CD4-positive, alpha-beta T cell treated with Interleukin-6 for 4 hours (primary cell): Measurements from ENCODE around the gene SPAG7.
A peak's percentile ranks its signal among the peaks of the same experiment; 100 is the strongest.

ENCODE experiments used
- DNase-seq: peaks from one replicate; pipeline ENCODE4 v3.0.0-alpha.2; 2020; ENCODE audit warnings: mixed read lengths

The SPAG7 gene, protein sequence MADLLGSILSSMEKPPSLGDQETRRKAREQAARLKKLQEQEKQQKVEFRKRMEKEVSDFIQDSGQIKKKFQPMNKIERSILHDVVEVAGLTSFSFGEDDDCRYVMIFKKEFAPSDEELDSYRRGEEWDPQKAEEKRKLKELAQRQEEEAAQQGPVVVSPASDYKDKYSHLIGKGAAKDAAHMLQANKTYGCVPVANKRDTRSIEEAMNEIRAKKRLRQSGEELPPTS

DNA sequence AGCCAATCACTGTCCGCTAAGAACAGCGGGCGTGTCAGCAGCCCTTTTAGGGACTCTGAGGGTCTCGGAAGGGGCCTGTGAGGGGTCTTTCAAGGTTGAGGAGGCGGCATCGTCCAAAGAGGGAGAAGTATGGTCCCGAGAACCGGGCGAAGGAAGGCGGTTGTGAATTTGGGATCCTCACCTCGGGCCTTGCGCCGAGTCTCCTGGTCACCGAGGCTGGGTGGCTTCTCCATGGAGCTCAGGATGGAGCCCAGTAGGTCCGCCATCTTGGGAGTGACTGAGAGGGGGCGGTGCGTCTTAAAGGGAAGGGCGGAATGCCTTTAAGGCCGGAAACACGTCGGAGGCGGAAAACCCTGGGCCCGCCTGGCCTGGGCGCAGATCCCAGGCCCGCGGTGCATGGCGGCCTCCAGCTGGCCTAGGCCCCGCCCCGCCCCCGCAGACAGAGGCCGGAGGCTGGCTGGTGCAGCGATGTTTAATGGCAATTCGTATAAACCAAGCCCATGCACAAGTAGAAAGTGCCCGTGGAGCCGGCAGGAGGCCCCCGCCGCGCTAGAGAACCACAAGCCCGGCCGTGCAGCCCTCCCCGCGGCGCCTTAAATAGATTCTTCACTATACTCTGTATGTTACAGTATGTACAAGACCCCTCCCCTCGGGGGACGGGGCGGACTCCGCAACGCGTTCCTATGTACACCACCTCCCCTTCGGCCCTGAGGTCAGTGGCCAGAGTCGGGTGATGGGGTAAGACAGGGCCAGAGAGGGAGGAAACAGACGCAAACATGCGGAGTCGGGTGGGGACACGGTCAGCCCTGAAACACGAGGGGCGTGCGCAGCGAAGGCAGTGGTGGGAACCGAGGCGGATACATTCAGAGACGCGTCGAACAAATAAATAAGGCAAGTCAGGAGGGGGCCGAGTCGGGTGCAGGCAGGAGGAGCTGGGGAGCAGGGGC lies at the start of gene SPAG7:
TSS of gene SPAG7 (minus strand) at position 279 of the 947 bp plus-strand sequence. CDS start at position 266, 13 bp downstream.
- peak; percentile 93 for DNase-seq

DNA sequence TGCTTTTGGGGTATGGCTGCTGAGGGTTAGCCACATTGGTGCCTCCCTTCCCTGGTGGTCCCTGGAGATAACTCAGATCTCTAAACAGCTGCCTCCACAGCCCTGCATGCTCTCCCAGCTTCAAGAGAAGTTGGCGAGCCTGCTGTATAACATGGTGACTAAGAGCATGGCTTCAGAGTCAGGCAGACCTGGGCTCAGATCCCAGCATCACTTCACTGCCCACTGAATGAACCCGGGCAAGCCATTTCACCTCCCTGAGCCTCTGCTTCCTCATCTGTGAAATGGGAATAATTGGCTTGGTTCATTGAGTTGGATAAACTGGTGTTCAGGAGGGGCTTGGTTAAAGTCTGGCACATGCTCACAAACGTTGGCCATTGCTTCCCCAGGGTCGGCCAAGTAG lies 46.7 kb upstream of the SPAG7 start:
- DNase-seq = no peak

DNA sequence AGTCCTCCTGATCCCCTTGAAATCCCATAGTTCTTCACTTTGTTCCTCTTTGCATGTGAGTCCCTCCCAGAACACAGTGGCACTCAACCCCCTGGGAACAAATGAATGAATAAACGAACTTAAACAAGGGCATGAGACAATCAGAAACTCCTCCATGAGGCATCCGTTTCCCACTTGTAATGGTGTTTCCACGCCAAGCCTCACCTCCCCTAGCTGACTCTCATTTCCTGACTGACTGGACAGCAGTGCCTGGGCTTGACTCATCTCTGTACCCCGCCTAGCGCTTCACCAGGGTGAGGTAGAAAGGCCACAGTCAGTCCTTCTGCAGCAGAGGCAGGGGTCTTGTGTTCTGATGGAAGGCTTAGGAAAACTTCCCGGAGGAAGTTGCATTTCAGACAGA lies 44.3 kb upstream of the SPAG7 start:
- no peak for DNase-seq

DNA sequence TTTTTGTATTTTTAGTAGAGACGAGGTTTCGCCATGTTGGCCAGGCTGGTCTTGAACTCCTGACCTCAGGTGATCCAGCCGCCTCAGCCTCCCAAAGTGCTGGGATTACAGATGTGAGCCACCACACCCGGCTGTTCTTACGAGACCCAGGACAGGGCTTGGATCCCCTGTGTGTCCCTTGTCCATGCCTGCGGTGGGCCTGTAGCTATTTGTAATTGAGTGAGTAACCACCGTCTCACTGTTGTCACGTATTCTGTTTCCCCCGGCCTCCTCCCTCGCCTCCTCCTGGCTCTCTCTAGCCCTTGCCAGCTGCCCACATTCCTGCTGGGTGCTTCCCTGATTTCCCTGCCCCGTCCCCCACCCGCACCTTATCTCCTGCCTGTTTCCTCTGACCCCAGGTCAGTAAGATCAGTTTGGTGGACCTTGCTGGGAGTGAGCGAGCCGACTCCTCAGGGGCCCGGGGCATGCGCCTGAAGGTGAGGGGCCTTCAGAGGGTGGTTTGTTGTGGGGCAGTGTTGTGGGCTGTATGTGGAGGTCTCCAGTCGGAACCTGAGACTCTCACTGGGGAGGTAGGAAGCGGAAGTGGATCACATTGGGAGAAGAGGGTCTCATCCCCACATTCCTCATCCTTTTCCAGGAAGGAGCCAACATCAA lies 35.7 kb upstream of the SPAG7 start:
- DNase-seq = no peak

DNA sequence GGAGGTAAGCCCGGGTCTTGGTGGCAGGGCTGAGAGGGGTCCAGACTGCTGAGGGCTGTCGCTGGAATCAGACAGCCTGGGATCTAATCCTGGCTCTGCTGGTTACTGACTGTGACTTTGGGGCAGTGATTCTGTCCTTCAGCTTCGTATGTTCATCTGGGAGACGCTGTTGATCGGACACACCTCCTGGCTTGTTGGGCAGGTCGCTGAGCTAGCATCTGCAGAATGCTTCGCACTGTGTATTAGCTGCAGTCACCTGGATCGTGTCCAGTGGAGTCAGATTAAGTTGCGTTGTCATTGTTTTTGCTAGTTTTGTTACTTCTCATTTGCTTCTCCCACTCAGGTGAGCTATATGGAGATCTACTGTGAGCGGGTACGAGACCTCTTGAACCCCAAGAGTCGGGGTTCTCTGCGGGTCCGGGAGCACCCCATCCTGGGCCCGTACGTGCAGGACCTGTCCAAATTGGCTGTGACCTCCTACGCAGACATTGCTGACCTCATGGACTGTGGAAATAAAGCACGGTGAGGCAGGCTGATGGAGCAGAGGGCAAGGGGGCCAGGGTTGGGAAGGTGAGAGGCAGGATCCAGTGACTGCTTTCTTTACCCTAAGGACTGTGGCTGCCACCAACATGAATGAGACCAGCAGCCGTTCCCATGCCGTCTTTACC lies 34.6 kb upstream of the SPAG7 start:
- no peak for DNase-seq

DNA sequence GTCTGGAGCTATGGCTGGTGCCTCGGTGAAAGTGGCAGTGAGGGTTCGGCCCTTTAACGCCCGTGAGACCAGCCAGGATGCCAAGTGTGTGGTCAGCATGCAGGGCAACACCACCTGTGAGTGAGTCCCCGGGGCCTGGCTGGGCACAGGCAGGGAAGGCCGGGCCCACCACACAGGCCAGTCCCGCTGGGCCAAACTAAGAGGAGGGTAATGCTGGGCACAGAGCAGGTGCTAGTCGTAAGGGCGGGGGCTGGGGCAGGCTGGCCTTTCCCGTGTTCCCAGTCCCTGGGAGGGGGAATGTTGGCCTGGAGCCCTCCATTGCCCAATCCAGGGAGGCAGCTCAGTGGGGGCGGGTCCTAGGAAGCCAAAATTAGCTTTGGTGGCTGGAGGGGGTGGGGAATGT lies 32.6 kb upstream of the SPAG7 start:
- DNase-seq = no peak

DNA sequence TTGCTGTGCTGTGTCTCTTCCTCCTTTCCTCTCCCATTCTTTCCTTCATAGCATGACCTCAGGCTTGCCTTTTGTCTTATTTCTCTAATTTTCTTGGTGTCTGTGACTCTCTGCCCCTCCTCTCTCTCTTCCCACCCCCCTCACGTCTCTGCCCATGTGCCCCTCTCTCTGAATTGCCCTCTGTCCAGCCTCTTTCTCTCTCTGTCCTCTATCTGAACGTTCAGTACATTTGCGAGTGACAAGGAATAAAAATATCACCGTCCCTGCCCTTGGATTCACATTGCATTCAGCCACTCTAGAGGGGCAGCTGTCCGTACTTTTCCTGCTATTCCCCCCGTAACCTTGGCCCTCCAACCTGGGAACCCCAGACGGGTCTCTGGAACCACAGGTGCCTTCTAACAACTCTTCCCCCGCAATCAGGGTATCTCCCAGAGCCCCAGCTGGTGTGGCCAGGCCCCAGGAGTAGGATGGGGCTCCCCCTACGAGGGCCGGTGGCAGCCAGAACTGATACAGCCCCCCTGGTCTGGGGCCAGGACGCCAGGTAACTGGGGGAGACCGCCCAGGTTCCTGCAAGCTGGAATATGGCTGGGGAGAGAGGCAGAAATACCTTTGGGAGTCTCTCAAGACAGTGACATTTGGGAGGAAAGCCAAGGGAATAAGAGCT lies 31.9 kb upstream of the SPAG7 start:
- DNase-seq = no peak

DNA sequence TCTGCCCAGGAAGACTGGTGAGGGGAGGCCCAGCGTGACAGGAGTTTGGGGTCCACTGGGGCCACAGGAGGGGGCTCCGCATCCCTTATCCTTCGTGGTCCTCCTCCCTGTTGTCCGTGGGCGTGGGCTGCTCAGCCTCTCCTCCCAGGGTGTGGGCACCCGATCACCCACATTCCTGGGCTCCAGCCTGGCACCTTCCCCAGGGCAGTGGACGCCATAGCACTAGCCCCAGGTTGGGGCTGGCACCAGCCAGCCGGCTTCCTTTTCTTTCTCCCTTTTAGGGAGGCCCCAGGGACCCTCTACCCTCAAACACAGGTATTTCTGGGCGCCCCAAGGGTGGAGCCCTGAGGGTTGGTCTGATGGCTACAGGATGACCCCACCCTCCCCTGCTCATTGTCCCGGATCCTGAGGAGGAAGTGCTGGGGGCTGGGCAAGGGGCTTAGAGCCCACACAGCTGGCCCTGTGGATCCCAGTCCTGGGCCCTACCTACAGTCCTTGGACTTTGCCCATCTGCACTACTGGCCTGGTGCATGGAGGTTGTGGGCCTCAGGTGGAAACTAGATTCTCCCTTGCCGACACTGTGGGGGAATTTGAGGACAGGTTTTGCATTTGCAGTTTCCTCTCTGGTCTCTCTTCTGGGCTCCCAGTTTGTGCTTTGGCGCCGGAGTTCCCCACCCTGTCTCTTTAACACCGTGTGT lies 31.3 kb upstream of the SPAG7 start:
- no peak for DNase-seq

DNA sequence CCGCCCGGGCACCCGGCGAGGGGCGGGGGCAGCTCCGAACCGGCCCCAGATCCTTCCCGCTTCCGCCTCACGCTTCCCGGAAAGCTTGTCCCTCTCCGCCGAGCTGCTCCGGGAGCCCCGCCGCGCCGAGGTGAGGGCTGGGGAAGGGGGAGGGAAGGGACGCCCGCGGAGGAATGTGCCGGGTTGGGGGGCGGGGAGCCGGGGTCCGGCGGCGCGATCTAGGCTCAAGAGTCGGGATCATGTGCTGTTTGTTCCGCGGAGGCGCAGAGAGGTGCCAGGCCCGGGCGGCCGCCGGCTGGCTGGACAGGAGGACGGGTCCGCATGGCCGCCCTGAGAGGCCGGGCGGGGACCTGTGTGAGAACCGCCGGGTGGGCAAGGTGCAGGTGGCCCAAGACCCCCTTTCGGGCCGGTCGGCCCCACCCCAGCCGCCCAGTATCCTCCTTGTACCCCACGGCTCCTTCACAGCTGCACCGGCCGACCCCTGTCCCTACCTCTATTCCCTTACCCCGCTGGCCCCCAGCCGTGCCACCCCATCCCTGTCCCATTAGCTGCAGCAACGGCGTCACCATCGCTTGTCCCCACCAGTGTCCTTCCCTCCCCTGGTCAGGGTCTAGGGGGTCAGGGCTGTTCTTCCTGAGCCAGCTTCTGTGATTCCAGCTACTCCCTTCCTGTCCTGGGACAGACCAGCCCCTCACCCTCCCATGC lies 30.6 kb upstream of the SPAG7 start:
- DNase-seq = no peak

DNA sequence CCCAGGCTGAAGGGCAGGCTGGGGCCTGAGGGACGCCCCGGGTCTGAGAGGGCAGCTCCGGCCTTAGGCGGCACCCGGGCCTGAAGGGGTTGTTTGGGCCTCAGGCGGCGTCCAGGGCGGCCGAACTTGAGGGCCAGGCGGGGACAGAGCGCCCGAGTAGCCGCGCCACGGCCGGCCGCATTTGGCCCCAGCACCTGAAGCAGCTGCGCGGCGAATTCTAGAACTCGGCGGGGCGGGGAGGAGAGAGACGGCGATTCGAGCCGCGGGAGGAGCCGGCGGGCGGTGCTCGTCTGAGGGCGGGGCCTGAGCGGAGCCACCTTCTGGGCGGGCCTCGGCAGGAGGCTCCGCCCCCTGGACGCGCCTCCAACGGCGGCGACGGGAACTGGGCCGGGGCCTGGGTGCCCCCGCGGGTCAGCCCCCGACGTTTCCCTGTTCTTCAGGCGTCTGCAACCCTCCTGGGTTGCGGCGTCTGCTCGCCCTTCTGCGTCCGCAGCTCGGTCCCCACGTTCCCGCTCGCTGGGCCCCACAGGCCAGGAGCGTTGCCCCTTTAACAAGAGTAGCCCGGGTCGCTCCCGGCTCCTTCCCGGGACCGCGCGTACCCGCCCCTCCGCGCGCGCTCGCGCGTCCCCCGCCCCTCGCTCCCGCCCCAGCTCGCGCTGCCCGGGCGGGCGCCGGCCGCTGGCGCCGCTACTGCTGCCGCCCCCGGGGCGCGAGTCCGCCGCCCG lies 29.8 kb upstream of the SPAG7 start, which contains the start of the genes INCA1 and KIF1C:
TSS of gene INCA1 (minus strand) at position 221 of the 725 bp plus-strand sequence. CDS start 3,085 bp downstream, outside the sequence.
TSS of gene KIF1C (plus strand) at position 649 of the 725 bp plus-strand sequence. CDS start 2,297 bp downstream, outside the sequence.
- peak; percentile 92 for DNase-seq

DNA sequence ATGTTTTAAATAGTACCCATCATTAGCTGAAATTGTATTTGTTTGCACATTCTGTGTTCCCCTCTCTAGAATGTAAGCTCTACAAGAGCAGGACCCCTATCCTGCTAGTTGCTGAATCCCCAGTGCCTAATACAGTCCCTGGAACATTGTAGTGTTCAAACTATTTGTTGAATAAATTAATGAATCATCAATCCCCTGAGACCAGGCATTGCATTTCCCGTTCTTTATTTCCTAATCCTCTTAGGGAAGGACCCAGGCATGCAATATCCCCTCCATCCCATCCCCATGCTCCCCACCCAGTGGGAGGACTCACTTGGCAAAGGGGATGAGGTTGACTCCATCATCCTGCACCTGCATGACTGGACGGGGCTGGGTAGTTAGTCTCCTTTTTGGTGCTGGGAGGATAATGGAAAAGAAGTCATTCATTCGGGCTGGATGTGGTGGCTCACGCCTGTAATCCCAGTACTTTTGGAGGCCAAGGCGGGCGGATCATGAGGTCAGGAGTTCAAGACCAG lies 26.5 kb upstream of the SPAG7 start:
- DNase-seq = no peak

DNA sequence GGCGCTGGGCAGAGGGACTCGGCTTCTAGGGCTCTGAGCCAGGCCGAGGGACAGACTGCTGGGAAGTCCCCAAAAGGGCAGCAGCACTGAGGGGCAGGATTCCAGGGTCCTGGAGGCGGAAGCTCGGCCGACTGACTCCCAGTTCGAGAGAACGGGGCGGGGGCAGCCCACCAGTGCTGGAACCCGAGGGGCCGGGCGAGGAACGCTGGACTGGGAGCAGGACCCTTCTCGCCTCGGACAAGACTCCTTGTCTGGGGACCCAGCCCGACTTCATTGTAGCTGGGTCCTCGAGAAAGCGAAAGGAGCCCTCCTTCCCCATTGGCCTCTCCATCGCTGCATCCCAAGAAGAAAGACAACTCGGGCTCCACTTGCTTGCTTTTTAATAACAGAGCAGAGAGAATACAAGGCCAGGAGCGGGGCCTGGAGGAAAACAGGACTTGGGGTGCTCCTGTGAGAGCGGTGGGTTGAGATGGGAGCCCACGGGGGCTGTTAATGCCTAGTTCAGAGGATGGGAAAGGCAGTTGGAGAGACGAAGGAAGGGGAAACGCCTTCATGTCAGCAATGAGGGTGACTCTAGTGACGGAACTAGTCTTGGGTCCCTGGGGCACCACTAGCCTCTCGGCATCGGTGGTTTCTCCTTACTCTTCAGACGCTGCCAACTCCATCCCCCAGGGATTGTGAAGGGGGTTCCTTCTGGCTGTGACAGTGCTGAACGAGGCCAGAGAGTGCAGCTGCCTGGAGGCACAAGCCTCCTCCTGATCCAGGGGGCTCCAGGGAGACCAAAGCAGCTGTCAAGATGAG lies 20.4 kb upstream of the SPAG7 start:
- no peak for DNase-seq

DNA sequence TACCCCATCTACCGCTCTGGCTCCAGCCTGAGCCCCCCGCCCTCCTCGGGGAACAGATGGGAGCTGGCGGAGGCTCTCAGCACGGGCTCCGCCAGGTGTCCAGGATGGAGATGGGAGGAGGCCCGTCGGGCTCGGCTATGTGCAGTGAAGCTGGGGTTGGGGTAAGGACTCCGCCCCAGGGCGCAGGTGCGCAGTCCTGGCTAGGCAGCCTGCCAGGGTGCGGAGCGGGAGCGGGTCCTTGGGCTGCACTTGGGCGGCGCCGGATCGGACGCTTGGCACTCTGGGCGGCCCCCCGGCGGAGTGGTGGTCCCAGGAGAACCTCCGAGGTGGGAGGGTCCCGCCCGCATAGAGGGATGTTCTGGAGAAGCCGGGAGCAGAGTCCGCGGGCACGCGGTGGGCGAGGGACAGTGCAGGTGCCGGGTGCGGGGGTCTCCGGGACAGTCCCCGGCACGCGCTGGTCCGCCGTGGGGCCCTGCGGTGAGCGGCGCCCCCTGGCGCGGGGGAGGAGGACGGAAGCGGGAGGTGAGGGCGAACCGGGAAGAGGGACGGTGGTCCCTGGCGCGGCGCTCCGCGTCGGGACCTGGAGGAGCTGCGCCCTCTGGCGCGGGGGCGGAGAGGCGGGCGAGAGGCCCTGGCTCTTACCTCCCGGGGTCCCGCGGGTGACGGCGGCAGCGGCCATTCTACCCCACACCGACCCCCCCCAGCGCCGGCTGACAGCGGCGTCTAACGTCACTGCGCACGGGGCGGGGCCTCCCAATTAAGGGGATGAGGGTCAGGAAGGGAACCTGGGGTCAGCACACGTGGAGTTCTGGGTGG lies 19.5 kb upstream of the SPAG7 start, which contains the start of gene CAMTA2:
TSS of gene CAMTA2 (minus strand) at position 725 of the 816 bp plus-strand sequence. CDS start 1,453 bp downstream, outside the sequence.
- DNase-seq = peak; percentile 92

DNA sequence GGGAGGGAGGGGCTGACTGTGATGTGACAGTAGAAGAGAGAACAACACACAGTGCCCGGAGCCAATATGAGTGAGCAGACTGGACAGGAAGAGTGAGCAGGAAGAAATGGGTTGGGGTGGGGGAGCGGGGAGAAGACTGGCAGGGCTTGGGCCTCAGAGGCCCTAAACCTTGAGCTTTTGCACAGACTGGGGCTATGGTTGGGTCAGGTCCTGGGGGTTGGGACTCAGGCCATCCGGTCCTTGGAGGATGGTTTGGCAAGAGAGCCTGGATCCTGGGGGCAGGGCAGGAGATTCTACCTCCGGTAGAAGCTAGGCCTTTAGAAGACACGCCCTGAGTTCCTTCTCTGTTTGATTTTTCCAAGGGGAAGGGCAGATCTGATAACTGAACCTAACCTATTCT lies 18.8 kb upstream of the SPAG7 start:
- DNase-seq = no peak

DNA sequence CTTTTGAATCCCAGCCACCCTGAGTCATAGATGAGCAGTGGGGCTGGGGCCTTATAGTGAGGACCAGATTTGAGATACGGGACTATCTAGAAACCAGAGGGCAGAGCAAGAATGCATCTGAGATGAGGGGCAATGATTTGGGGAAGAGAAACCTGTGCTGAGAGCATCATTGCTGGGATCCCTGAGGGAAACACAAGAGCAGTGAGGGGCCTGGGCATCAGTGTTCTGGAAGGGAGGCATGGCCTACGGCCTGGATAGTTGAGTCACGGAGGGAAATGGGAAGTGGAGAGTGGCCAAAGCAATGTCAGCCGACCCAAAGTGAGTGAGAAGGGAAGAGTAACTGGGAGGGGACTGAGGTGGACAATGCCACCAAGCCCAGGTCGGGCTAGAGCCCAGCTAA lies 14.7 kb upstream of the SPAG7 start:
- DNase-seq = no peak

DNA sequence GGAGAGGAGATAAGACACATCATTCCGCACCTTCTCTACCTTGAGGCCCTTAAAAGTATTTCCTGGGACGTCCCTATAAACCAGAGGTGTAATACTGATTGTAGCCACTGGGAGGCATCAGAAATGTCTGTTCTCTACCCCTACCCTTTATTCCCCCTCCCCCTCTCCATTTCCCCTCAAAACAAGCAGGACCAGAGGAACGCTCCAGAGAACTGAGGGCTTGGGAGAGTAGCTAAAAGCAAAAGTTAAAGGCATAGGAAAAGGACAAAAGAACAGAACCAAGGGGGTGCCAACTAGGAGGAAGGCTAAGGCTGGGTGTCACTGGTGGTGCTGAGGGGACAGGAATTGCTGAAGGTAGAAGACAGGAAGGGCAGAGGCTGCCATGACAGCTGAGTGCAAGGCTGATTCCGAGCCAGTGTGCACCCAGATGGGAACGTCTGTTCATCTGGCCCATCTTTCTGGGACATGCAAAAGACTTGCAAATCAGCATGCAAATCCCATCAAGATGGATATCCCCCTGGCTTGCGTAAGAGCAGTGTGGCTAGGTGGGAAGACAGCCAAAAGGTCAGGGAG lies 13.1 kb upstream of the SPAG7 start:
- peak; percentile 65 for DNase-seq

DNA sequence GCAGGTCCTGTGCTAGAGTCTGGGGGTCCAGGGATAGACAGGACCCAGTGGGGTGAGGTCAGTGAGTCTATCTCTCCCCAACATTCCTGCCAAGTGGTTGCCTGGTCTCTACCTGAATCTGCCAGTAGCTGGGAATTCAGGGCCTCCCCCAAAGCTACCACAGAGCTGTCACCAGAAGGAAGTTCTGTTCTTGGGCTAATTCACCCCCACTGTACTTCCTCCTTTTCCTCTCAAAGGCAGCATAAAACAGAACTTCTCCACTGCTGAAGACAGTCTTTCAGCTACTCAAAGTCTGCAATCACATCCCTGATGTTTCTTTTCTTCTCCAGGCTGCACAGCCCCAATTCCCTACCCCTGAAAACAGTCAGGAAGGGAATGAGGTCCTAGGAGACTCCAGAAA lies 11.1 kb upstream of the SPAG7 start:
- no peak for DNase-seq
